Mucosa of rectum (tissue), 2 donors: Measurements from ENCODE around the gene OR10H4.
"Not testable (repeated sequence)": the region's sequence is repeated elsewhere in the genome, so short reads cannot be mapped to it uniquely, and the experiment has no call there.

ENCODE experiments used
- H3K27ac ChIP-seq, 2 donors: one replicate each; pipeline ENCODE4 v1.7.0; 2013; ENCODE audit warnings: inconsistent platforms in 2 of 2, low read depth in 2 of 2, low read length in 2 of 2
- H3K27me3 ChIP-seq, 2 donors: one replicate each; pipeline ENCODE4 v1.7.0; 2013; ENCODE audit warnings: low read length in 2 of 2; ENCODE audit not compliant: control insufficient read depth in 2 of 2, insufficient read depth in 2 of 2
- H3K36me3 ChIP-seq, 2 donors: one replicate each; pipeline ENCODE4 v1.7.0; 2013; ENCODE audit warnings: low read length in 2 of 2; ENCODE audit not compliant: control insufficient read depth in 2 of 2, insufficient read depth in 2 of 2
- H3K4me1 ChIP-seq, 2 donors: one replicate each; pipeline ENCODE4 v1.7.0; 2013; ENCODE audit warnings: low read length in 2 of 2, mild to moderate bottlenecking in 1 of 2; ENCODE audit not compliant: control insufficient read depth in 2 of 2, insufficient read depth in 2 of 2
- H3K4me3 ChIP-seq, 2 donors: one replicate each; pipeline ENCODE4 v1.7.0; 2013; ENCODE audit warnings: low read length in 2 of 2
- H3K9ac ChIP-seq, 2 donors: one replicate each; pipeline ENCODE4 v1.7.0; 2013; ENCODE audit warnings: low read length in 2 of 2, low read depth in 1 of 2, mild to moderate bottlenecking in 1 of 2
- H3K9me3 ChIP-seq, 2 donors: one replicate each; pipeline ENCODE4 v1.7.0; 2013; ENCODE audit warnings: low read length in 2 of 2; ENCODE audit not compliant: control insufficient read depth in 2 of 2
- donor health status: healthy.
- donor health status: Normal muscosa, but diverticular disease.

OR10H4 gene

DNA sequence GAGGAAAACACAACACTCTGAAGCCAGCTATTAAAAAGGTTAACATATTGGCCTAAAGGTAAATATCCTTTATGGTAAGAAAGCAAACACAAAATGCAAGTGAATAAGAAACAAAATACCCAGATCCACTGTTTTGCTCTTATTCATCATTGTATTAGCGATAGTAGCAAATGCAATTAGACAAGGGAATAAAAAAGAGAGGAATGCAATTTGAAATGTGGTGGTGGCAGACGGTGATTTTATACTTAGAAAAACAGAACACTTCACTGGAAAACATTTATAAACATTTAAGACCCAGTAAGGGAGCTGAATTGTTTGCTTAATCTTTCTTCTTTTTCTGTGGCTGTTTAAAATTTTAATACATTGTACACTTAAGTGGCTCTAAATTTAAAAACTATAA, 33.7 kb upstream of the OR10H4 start:
- Histone ChIP-seq H3K4me3 (no peak overlapping the region), H3K27me3 (peaks cover 0 to 9% of the 10 kb centered on the region in 2 donors), H3K36me3 (peaks cover 0 to 3% of the 10 kb centered on the region in 2 donors)

DNA sequence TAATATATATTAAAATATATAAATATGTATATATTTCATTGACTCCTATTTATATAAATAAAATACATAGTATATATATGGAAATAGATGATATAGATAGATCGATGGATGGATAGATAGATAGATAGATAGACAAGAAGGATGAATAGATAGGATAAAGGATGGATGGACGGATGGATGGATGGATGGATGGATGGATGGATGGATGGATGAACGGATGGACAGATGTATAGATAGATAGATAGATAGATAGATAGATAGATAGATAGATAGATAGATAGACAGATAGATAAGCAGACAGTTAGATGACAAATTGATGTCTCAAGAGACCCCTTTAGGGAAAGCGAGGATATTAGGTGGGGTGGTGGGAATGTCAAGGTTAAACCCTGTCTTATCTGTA, 29.6 kb upstream of the OR10H4 start:
- Histone ChIP-seq H3K4me3 (no peak overlapping the region), H3K27me3 (peaks cover 0 to 3% of the 10 kb centered on the region in 2 donors), H3K27ac (no peak overlapping the region), H3K9me3 (peaks cover 0 to 4% of the 10 kb centered on the region in 2 donors), H3K36me3 (peaks cover 0 to 3% of the 10 kb centered on the region in 2 donors), H3K9ac (no peak overlapping the region), H3K4me1 (peaks cover 0 to 16% of the 10 kb centered on the region in 2 donors)

More for the DNA sequence above, 33.7 kb upstream of the OR10H4 start:
- H3K4me1 ChIP-seq, result no peaks in the 10 kb centered on the region
- peaks cover 0 to 4% of the 10 kb centered on the region in 2 donors for H3K9me3 ChIP-seq
- no peak overlapping the region for H3K9ac ChIP-seq
- no peak overlapping the region for H3K27ac ChIP-seq

DNA sequence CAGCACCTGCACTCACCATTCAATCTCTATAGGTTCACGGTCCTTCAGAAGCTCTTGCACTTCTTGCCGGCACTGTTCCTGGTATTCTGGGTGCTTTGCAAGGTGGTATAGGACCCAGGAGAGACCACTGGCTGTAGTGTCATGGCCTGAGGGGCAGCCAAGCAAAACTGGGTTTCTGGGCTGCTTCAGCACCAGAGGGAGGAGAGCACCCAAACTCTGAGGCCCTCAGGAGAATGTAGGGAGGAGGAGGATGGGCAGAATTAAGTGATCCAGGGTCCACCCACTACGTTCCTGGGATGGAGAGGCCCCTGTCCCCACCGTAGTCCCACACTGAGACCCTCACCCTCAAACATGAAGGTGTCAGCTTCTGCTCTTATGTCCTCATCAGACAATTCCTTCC, 26.8 kb upstream of the OR10H4 start:
- Histone ChIP-seq H3K4me1 (peaks cover 0 to 23% of the 10 kb centered on the region in 2 donors), H3K27ac (no peak overlapping the region), H3K4me3 (no peak overlapping the region), H3K36me3 (no peaks in the 10 kb centered on the region), H3K27me3 (peaks cover 0 to 3% of the 10 kb centered on the region in 2 donors), H3K9me3 (no peaks in the 10 kb centered on the region), H3K9ac (no peak overlapping the region)

DNA sequence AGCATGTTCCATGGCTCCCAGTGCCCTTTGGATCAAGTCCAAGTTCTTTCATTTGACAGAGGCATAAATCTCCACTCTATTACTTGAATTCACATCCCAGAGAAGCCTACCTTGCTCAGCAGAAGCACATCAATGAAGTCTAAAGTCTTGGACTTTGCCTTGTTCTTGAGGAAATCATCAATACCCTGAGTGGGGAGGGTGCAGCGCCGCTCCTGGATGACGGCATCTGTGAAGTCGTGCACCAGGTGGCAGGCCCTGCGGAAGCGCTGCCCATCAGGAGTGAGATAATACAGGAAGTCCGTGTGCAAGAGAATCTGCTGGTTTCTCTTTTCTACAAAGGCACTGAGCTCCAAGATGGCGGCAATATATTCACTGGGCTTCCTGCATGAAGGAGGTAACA, 25.1 kb upstream of the OR10H4 start:
- peaks cover 0 to 25% of the 10 kb centered on the region in 2 donors for H3K4me1 ChIP-seq
- peaks cover 0 to 3% of the 10 kb centered on the region in 2 donors for H3K27me3 ChIP-seq
- peak overlapping the region in 1 of 2 donors; percentile 77 for H3K27ac ChIP-seq
- H3K4me3 ChIP-seq, result peak overlapping the region in 1 of 2 donors; percentile 24
- H3K9me3 ChIP-seq, result no peaks in the 10 kb centered on the region
- peaks cover 0 to 2% of the 10 kb centered on the region in 2 donors for H3K36me3 ChIP-seq
- peak overlapping the region in 1 of 2 donors; percentile 14 for H3K9ac ChIP-seq

DNA sequence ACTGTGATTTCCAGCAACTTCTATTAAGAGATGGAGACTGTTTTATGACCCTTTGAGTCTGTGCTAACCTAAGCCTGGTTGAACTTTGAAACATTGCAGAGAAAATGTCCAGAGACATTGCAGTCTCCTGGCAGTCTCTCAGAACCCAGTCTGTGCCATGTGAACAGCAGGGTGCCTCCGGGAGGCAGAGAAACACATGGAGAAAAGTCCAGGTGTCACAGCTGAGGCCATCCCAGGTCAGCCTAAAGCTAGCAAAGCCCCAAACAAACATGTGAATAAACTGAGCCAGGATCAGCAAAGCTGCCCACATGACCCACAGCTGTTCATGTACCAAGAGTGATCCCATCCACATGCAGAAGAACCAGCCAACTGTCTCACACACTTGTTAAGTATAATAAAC, 22.3 kb upstream of the OR10H4 start:
- H3K9ac ChIP-seq, result no peak overlapping the region
- H3K36me3 ChIP-seq, result peaks cover 0 to 6% of the 10 kb centered on the region in 2 donors
- H3K27me3 ChIP-seq, result peaks cover 0 to 15% of the 10 kb centered on the region in 2 donors
- H3K4me1 ChIP-seq, result peaks cover 0 to 25% of the 10 kb centered on the region in 2 donors
- peak overlapping the region in 1 of 2 donors; percentile 61 for H3K27ac ChIP-seq
- no peaks in the 10 kb centered on the region for H3K9me3 ChIP-seq
- no peak overlapping the region for H3K4me3 ChIP-seq

DNA sequence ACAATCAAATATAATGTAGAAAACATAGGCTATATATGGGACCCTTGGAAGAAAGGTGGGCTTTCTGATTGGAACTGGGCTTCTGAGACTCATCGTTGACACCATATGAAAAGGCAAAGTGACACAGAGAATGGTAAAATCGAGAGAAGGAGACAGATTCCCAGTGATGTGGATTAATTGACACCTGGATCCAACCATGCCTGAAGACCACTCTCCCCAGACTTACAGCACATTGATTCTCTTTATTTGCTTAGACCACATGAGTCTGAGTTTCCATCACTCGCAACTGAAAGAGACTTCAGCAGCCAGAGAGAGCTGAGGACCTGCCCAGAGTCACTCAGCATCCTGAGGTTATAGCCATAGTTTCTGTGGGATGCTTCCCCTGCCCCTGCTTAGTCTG, 20.5 kb upstream of the OR10H4 start:
- Histone ChIP-seq H3K9me3 (no peaks in the 10 kb centered on the region), H3K4me1 (peaks cover 0 to 17% of the 10 kb centered on the region in 2 donors), H3K27ac (no peak overlapping the region), H3K4me3 (no peak overlapping the region), H3K27me3 (peaks cover 0 to 11% of the 10 kb centered on the region in 2 donors), H3K9ac (no peak overlapping the region), H3K36me3 (peaks cover 0 to 6% of the 10 kb centered on the region in 2 donors)

DNA sequence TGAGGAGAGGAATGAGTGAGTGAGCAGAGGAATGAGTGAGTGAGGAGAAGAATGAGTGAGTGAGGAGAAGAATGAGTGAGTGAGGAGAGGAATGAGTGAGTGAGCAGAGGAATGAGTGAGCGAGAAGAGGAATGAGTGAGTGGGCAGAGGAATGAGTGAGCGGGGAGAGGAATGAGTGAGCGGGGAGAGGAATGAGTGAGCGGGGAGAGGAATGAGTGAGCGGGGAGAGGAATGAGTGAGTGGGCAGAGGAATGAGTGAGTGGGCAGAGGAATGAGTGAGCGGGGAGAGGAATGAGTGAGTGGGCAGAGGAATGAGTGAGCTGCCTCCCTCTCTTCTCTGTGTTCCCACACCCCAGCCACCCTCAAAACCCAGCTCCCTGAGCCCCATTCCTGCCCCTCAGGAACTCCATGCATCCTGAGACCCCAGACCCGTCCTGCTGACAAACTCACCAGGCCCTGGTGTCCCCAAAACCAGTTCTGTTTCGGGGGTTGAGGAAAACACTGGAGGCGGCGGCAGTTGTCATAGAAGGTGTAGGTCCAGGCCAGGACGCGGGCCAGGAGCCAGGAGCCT, 15.0 kb upstream of the OR10H4 start:
- Histone ChIP-seq H3K4me1 (peaks cover 0 to 16% of the 10 kb centered on the region in 2 donors), H3K9ac (peak overlapping the region in 1 of 2 donors; percentile 64), H3K27me3 (peaks cover 0 to 14% of the 10 kb centered on the region in 2 donors), H3K27ac (peak overlapping the region; percentile 74 to 93), H3K4me3 (peak overlapping the region in 1 of 2 donors; percentile 57)
- H3K9me3 ChIP-seq, H3K36me3 ChIP-seq: not testable (repeated sequence)

DNA sequence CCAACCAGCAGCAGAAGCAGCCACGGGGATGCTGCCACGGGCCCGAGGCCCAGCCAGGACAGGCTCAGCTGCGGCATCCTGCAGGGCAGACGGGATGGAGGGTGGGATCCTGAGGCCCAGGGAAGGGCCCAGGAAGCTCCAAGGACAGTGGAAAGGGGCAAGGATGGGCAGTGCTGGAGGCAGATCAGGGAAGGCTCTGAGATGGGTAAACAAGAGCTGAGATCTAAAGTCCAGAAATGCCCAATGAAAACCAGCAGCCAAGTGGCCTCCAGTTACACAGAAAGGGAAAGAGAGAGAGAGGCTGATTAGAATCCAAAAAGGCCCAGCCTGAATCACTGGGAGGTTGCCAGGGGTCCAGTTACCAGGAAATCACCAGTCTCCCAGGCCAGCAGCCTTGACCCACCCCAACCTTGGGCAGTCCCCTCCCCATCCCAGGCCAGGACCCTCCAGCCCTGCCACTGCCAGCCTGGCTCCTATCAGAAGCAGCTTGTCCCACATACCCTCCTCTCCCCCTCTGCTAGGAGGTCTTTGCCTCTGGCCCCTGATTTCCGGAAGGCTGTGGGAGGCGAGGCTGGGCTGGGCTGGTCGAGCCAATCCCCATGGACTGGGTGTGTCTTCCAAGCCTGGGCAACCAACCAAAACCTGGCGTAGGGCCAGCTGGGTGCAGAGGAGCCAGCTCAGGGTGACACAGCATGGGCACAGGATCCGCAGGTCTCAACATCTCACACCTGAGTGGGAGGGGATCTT, 14.3 kb upstream of the OR10H4 start, which contains the start of gene CYP4F11:
Gene CYP4F11, minus strand, starts transcription at position 198 of the 747 bp plus-strand sequence. Its CDS starts 121 bp downstream, at position 77.
- peak within 1 kb of the TSS; percentile 14 to 64 for H3K9ac ChIP-seq
- H3K4me1 ChIP-seq, result peaks cover 0 to 16% of the 10 kb centered on the region in 2 donors
- peaks cover 0 to 4% of the 10 kb centered on the region in 2 donors for H3K36me3 ChIP-seq
- H3K27ac ChIP-seq, result peak within 1 kb of the TSS; percentile 74 to 93
- peaks cover 0 to 10% of the 10 kb centered on the region in 2 donors for H3K27me3 ChIP-seq
- H3K4me3 ChIP-seq, result peak within 1 kb of the TSS; percentile 2 to 57
- H3K9me3 ChIP-seq, result peaks cover 0 to 3% of the 10 kb centered on the region in 2 donors

DNA sequence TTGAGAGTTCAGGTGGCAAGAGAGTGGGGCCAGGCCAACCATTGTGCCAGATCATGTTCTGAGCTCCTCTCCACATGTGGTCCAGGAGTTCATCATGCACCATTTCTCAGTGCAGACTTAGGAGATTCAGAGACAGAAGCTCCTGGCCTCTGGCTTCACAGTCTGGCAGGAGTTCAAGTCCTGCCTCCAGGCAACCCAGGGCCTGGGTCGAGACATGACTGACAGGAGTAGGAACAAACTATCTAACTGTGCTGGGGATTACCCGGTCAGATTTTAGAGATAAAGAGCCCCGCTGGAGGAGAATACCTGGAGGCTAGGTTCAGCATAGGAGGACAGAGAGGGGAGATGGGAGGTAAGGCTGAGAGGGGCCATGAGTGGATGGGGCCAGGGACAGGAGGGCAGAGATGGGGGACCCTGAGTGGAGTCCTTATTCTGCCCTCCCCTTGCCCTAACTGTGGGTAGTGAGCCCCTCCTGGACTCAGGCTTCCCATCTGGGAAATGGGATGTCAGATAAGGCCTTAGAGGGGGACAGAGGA, 13.6 kb upstream of the OR10H4 start:
- Histone ChIP-seq H3K36me3 (peaks cover 0 to 4% of the 10 kb centered on the region in 2 donors), H3K27me3 (peaks cover 0 to 12% of the 10 kb centered on the region in 2 donors), H3K9me3 (peaks cover 0 to 3% of the 10 kb centered on the region in 2 donors), H3K27ac (peak overlapping the region; percentile 74 to 93), H3K4me3 (no peak overlapping the region), H3K9ac (no peak overlapping the region), H3K4me1 (peaks cover 0 to 16% of the 10 kb centered on the region in 2 donors)

DNA sequence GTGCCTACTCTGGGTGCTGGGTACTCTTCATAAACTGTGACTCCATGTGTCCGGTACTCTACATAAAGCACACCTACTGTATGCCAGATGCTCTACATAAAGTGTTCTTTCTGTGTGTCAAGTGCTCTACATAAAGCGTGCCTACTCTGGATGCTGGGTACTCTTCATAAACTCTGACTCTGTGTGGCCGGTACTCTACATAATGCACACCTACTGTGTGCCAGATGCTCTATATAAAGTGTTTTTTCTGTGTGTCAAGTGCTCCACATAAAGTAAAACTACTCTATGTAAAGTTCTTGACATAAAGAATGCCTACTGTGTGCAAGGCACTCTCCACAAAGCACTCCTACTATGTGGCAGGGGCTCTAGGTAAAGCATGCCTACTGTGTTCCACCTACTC, 12.6 kb upstream of the OR10H4 start:
- Histone ChIP-seq H3K4me1 (peaks cover 0 to 16% of the 10 kb centered on the region in 2 donors), H3K27me3 (peaks cover 4 to 6% of the 10 kb centered on the region in 2 donors), H3K4me3 (no peak overlapping the region), H3K36me3 (peaks cover 0 to 1% of the 10 kb centered on the region in 2 donors), H3K9ac (no peak overlapping the region), H3K9me3 (peaks cover 0 to 3% of the 10 kb centered on the region in 2 donors), H3K27ac (no peak overlapping the region)
